Measurements from ENCODE around the gene AGAP2.

DNA sequence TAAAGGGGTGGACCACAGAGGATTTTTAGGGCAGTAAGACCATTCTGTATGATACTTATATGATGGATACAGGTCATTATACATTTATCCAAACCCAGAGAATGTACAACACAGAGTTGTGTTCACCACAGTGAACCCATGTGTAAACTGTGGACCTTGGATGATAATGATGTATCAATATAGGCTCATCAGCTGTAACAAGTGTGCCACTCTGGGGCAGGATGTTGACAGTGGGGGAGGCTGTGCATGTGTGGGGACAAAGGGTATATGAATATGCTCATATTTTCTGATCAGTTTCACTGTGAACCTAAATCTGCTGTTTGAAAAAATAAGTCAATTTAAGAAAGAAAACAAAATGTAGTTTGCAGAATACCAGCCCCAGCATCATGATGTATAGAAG lies 58.8 kb downstream of the AGAP2 start:
- TF ChIP-seq, protein P1, sequence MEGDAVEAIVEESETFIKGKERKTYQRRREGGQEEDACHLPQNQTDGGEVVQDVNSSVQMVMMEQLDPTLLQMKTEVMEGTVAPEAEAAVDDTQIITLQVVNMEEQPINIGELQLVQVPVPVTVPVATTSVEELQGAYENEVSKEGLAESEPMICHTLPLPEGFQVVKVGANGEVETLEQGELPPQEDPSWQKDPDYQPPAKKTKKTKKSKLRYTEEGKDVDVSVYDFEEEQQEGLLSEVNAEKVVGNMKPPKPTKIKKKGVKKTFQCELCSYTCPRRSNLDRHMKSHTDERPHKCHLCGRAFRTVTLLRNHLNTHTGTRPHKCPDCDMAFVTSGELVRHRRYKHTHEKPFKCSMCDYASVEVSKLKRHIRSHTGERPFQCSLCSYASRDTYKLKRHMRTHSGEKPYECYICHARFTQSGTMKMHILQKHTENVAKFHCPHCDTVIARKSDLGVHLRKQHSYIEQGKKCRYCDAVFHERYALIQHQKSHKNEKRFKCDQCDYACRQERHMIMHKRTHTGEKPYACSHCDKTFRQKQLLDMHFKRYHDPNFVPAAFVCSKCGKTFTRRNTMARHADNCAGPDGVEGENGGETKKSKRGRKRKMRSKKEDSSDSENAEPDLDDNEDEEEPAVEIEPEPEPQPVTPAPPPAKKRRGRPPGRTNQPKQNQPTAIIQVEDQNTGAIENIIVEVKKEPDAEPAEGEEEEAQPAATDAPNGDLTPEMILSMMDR (IDR thresholded peaks at IDR 0.05) = no peak
- TF ChIP-seq EP300 (IDR thresholded peaks at IDR 0.05) = no peak
